ENCODE data around the gene SCT.

- TF ChIP-seq CTCF (IDR thresholded peaks at IDR 0.05; ENCODE audit: poor library complexity, severe bottlenecking) (no peak), POLR2AphosphoS5 (IDR thresholded peaks at IDR 0.05) (no peak), EZH2 (IDR thresholded peaks at IDR 0.05; ENCODE audit: borderline replicate concordance, insufficient read depth, low read length, poor library complexity, severe bottlenecking) (no peak), TAF1 (IDR thresholded peaks at IDR 0.05; ENCODE audit: low read depth) (no peak), REST (IDR thresholded peaks at IDR 0.05; ENCODE audit: borderline replicate concordance) (no peak), RAD21 (conservative IDR thresholded peaks at IDR 0.05) (no peak), EP300 (conservative IDR thresholded peaks at IDR 0.05; ENCODE audit: poor library complexity, severe bottlenecking) (no peak), MXI1 (conservative IDR thresholded peaks at IDR 0.05; ENCODE audit: poor library complexity, severe bottlenecking) (no peak)
Measured at GRCh38 chr11:597166-597725, 29.7 kb downstream of the SCT start.

All from neural cell (in vitro differentiated cells).